ENCODE data around the gene ELP1.
"Not testable (repeated sequence)": the region's sequence is repeated elsewhere in the genome, so short reads cannot be mapped to it uniquely, and the experiment has no call there.

GRCh38 chr9:108848296-108848695, 85.6 kb downstream of the ELP1 start:
- not testable (repeated sequence) for TF ChIP-seq REST (IDR thresholded peaks at IDR 0.05; ENCODE audit: insufficient replicate concordance, low read depth); CTCF (IDR thresholded peaks at IDR 0.05; ENCODE audit: insufficient read depth, low read length); POLR2AphosphoS5 (IDR thresholded peaks at IDR 0.05; ENCODE audit: low read depth); SPI1 (IDR thresholded peaks at IDR 0.05; ENCODE audit: borderline replicate concordance, low read depth); GABPA (IDR thresholded peaks at IDR 0.05; ENCODE audit: low read depth)

Measured in HL-60 (cell line).